Gastrocnemius medialis (tissue), 4 donors: ENCODE data around the gene AGPAT3.

ENCODE experiments used
- CTCF ChIP-seq, 5 experiments: fragments of 450-650 bp in 3 of 5; fragments of 200-600 bp in 2 of 5; sonication (generic) in 2 of 5; IDR thresholded peaks in 4 of 5; conservative IDR thresholded peaks in 1 of 5; 1 replicate in 4 of 5; 2 replicates in 1 of 5; pipeline ENCODE4 v1.5.1; 2016 to 2019; ENCODE audit warnings: antibody characterized with exemption in 5 of 5, mild to moderate bottlenecking in 3 of 5, moderate library complexity in 3 of 5
- POLR2A ChIP-seq, 2 donors: fragments of 450-650 bp; IDR thresholded peaks; one replicate each; pipeline ENCODE4 v1.6.1; 2017; ENCODE audit warnings: antibody characterized with exemption in 2 of 2, mild to moderate bottlenecking in 2 of 2, moderate library complexity in 2 of 2

- TF ChIP-seq CTCF (IDR thresholded peaks at IDR 0.05 in 4 of 5, conservative IDR thresholded peaks at IDR 0.05 in 1 of 5) = no peak
- no peak for TF ChIP-seq POLR2A (IDR thresholded peaks at IDR 0.05)
Observed at GRCh38 chr21:43894206-43894577, 29.2 kb downstream of the AGPAT3 start.
